Activated CD4-positive, alpha-beta T cell treated with anti-CD3 and anti-CD28 coated beads, Interleukin-2, amount 50 U/mL, for 16 hours (primary cell): ENCODE data around the gene B9D1.

Experiments used
- DNase-seq: peaks from one replicate; pipeline ENCODE4 v3.0.0-alpha.2; 2020

Gene B9D1

DNA sequence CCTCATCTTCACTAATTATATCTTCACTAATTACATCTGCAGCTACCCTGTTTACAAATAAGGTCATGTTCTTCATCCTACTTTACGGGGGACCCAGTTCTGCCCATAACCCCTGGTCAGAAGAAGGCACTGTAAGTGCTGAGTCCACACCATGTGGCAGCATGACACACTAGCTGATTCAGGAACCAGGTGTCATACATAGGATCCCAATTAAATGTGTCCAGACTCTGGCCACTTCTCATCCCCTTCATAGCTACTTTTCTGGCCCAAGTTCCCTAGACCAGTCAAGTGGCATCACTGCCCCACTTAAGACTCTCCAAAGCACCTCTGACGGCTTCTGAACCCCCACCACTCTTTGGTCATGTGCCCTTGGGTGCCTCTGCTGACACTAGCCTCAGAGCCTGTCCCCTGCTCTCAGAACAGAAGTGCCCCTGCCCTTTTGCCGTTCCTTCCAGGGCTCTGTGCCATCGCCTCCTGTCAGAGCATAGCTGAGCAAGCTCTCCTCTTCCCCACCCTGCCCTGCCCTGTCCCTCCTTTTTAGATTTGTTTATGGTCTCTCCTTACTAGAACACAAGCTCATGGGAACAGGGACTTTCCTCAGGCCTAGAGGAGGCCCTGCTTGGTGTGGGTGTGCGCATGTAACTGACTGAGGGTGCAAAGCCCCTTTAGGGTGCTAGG, 61.1 kb downstream of the B9D1 start:
- no peak for DNase-seq

DNA sequence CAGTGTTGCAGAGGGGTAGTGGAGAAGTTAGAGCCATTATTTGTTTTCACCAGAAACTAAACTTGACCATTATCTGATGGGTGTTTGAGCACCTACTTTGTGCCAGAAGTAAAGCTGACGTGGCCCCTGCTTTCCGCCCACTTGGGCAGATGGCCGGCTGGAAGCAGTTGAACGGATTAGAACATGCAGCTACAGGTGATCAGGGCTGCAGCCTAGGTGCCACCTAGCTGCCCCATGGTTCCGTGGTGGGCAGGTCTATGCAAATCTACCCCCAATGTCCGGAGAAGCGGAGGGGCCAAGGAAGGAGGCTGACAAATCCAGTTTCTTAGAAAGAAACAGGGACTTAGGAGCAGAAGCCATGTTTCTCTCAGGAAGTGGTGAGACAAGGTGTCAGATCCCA, 62.7 kb downstream of the B9D1 start:
- DNase-seq, result no peak

DNA sequence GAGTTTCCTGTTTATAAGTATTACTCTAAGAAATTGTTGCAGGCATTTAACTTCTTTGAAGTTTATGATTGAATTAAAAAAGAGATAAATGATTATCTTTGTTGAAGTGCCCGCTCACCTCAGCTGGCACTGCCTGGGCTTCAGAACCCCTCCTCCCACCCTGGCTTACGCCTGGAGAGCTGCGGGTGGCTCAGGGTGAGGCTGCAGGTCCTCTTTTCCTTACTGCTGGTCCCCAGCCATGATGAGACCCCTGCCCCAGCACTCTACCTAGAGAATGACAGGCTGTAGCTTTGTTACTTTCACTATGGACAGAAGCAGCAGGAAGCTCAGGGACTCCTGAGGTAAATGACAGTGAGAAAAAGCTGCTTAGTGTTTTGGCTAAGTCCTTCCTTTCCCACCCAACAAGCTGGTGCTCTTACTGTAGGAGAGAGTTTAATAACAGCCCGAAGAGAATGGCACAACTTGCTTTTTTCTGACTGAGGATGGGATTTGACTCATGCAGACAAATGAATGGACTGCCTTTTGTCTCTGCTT, 63.2 kb downstream of the B9D1 start:
- DNase-seq, result no peak

DNA sequence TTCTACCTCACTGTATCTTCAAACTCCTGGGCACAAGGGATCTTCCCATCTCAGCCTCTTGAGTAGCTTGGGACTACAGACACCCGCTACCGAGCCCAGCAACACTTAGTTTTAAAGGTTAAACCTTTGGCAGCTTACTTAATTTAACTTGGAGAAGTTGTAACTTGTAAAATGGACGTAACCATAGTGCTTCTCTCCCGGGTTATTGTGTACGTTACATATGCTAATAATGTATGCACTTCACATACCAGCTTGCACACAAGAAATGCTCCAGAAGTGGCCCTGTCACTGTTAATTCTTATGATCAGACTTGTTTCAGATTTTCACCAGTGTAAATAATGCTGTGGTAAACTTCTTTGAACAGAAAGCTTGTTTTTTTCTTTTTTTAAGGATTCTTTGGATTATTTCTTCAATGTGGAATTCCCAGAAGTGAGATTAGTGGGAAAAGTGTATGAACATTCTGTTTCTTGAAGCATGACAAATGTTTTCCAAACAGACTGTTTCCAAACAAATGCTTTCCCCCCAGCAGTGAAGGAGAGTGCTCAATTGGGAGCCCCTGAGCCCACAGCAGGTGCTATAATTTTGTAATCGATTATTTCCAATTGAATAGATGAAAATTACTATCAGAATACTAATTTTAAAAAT, 63.8 kb downstream of the B9D1 start:
- DNase-seq, result no peak

DNA sequence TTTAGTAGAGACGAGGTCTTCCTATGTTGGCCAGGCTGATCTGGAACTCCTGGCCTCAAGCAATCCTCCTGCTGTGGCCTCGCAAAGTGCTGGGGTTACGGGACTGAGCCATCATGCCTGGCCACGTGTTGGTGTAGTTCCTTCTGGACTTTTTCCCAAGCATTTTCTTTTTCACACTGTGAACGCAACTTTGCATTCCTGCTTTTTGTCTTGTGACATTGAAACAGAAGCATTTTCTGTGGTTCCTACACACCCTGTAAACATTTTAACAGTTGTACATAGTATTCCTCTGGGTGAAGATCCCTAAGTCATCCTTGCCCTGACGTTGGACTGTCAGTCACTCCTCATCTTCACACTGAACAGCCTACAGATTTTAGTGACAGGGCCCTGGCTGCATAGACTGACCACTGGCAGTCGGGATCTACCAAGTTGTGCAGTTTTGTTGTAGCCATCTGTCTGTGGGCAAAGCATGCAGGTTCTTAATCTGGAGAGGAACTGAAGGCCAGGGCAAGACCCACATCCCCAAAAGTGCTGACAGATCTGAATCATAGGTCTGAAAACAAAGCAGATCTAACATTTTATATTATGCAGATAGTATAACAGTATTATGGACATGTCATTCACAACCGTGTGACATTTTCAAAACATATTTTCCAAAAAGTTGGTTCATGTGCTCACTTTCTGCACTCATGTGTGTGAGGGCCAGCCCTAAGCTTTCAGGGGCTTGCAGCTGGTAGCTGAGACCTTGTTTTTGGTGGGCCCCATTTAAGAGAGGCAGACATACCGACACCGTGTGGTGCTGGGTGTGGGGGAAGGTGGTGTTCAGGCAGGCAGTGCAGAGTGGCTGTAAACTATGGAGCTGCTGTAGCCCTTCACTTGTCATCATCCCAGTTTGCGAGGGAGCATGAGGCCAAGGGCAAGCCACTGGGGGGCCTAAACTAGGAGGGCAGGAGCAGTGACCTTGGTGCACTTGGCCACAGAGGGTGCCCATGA, 65.4 kb downstream of the B9D1 start:
- DNase-seq, result no peak

DNA sequence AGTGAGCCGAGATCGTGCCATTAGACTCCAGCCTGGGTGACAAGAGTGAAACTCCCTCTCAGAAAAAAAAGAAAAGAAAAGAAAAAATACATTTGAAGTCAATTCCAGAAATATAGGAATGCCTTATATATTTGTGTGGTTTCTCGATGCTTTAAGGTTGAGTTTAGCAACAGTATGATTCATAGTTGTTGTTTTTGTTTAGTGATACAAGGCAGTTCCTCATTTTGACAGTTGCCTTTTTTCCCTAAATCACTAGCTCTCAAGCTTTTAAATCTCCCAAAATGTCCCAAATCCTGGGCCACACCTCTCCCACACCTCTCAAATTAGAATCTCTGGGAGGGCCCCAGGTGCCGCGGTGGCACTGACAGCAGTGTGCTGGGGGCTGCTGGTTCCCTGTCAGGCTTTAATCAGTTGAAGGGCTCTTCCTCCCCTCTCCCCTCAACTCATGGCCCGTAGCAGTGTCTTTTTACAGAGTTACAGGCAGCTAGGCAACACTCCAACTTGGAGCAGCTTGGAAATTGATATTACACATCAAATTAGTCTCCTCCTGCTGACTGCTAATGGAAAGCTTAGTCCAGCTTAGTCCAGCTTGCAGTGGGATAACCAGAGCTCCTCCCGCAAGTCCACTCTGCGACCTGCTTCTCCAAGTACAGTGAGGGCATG, 66.9 kb downstream of the B9D1 start:
- no peak for DNase-seq

DNA sequence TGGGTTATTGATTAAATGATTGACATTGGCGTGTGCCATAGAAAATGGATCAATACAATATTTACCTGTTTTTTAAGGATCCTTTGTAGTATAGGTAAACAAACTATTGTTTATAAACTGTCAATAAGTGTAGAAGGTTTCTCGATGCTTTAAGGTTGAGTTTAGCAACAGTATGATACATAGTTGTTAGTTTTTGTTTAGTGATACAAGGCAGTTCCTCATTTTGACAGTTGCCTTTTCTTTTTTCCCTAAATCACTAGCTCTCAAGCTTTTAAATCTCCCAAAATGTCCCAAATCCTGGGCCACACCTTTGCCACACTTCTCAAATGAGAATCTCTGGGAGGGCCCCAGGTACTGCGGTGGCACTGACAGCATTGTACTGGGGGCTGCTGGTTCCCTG, 68.1 kb downstream of the B9D1 start:
- DNase-seq, result no peak
